ENCODE data around the gene RBP3.

RBP3 gene

DNA sequence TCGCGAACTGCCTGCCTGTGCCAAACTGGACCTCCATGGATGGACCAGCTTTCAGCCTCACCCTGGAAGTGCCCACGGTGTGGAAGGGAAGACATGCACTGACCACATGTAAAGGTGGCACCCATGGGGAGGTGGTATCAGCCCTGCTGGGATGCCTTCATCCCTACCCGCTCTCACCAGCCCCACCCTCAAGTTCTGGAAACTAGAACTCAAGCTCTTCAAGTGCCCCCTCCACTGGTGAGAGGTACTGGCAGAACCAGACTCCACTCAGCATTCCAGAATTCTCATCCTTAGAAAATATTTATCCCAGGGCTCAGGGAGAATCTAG, 30.0 kb downstream of the RBP3 start:
- Histone ChIP-seq H3K79me2 (ENCODE audit: low read length) (no peaks in the 10 kb centered on the region), H3K27me3 (ENCODE audit: low read depth, low read length) (peaks cover 52% of the 10 kb centered on the region), H3K9me3 (ENCODE audit: insufficient read depth, low read length) (no peaks in the 10 kb centered on the region), H4K20me1 (ENCODE audit: insufficient read depth, low read length) (no peaks in the 10 kb centered on the region), H2AFZ (ENCODE audit: low read depth, low read length) (no peak overlapping the region), H3K36me3 (replicated peaks; ENCODE audit: low read depth, low read length) (no peaks in the 10 kb centered on the region), H3K4me1 (ENCODE audit: low read length) (no peaks in the 10 kb centered on the region), H3K4me3 (ENCODE audit: low read length) (no peak overlapping the region), H3K9ac (ENCODE audit: low read length) (no peak overlapping the region), H3K4me2 (ENCODE audit: low read length) (no peak overlapping the region), H3K27ac (ENCODE audit: low read length) (no peak overlapping the region)
- no peak for TF ChIP-seq EZH2phosphoT487 (IDR thresholded peaks at IDR 0.05; ENCODE audit: low read depth)
- TF ChIP-seq, protein P1, sequence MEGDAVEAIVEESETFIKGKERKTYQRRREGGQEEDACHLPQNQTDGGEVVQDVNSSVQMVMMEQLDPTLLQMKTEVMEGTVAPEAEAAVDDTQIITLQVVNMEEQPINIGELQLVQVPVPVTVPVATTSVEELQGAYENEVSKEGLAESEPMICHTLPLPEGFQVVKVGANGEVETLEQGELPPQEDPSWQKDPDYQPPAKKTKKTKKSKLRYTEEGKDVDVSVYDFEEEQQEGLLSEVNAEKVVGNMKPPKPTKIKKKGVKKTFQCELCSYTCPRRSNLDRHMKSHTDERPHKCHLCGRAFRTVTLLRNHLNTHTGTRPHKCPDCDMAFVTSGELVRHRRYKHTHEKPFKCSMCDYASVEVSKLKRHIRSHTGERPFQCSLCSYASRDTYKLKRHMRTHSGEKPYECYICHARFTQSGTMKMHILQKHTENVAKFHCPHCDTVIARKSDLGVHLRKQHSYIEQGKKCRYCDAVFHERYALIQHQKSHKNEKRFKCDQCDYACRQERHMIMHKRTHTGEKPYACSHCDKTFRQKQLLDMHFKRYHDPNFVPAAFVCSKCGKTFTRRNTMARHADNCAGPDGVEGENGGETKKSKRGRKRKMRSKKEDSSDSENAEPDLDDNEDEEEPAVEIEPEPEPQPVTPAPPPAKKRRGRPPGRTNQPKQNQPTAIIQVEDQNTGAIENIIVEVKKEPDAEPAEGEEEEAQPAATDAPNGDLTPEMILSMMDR (IDR thresholded peaks at IDR 0.05; ENCODE audit: low read depth, low read length) = no peak

DNA sequence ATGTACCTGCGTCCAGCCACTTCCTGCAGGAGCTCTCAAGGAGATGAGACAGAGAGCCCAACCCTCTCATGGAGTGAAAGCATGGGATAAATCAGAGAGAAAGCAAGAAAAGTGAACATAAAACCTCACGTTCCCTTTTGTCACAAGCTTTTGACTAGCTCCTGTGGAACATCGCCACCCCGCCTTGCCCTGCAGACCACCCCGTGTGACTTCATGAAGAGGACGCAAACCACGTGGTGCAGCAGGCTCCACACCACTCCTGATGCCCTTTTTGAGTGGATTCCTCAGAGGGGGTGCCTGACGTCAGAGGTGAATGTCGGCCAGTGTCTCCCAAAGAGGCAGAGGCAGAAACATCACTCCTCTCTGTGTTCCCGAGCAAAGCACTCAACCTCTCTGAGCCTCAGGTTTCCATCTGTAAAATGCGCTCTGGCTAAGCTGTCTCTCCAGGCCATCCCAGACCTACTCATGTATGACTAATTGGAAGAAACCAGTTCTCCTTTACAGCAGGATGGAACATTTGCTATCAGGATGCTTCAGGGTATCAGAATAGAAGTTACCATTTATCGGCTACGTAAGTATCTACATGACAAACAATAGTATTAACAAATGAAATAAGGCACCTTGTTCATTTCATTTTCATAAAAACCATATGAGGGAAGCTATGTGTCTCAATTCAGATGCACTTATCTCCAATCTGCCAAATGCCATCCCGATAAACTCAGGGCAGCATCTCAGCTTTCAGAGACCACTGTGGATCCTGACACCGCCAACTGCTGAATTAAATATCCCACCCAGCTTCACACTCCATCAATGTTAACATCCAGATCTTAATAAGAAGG, 30.7 kb downstream of the RBP3 start:
- H2AFZ ChIP-seq (ENCODE audit: low read depth, low read length) = no peak overlapping the region
- H3K27me3 ChIP-seq (ENCODE audit: low read depth, low read length) = peaks cover 55% of the 10 kb centered on the region
- no peaks in the 10 kb centered on the region for H3K36me3 ChIP-seq (replicated peaks; ENCODE audit: low read depth, low read length)
- no peaks in the 10 kb centered on the region for H4K20me1 ChIP-seq (ENCODE audit: insufficient read depth, low read length)
- no peaks in the 10 kb centered on the region for H3K79me2 ChIP-seq (ENCODE audit: low read length)
- no peak overlapping the region for H3K4me2 ChIP-seq (ENCODE audit: low read length)
- H3K4me3 ChIP-seq (ENCODE audit: low read length) = no peak overlapping the region
- 0 out of 2 replicates have a peak, but pooled peaks cover 2% of the 10 kb centered on the region for H3K4me1 ChIP-seq (ENCODE audit: low read length)
- TF ChIP-seq, protein P1 (IDR thresholded peaks at IDR 0.05; ENCODE audit: low read depth, low read length) = no peak
- TF ChIP-seq EZH2phosphoT487 (IDR thresholded peaks at IDR 0.05; ENCODE audit: low read depth) = no peak
- H3K9ac ChIP-seq (ENCODE audit: low read length) = no peak overlapping the region
- no peak overlapping the region for H3K27ac ChIP-seq (ENCODE audit: low read length)
- H3K9me3 ChIP-seq (ENCODE audit: insufficient read depth, low read length) = no peaks in the 10 kb centered on the region

DNA sequence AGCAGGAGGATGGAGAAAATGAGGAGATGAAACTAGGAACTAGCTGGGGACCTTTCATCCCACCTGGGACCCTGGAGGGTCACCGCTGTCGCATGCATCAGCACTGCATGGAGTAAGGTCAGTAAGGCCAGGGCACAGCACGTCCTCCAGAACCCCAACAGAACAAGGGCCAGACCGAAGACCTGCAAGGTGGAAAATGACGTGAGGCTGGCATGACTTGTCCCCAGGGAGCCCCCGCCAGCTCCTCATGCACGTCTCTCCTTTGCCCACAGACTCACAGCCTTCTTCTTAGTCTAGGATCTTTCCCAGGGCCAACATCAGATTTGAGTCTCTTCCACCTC, 31.3 kb downstream of the RBP3 start:
- H3K9ac ChIP-seq (ENCODE audit: low read length) = no peak overlapping the region
- no peak overlapping the region for H3K4me3 ChIP-seq (ENCODE audit: low read length)
- H2AFZ ChIP-seq (ENCODE audit: low read depth, low read length) = no peak overlapping the region
- H3K36me3 ChIP-seq (replicated peaks; ENCODE audit: low read depth, low read length) = no peaks in the 10 kb centered on the region
- H3K4me2 ChIP-seq (ENCODE audit: low read length) = no peak overlapping the region
- H3K27me3 ChIP-seq (ENCODE audit: low read depth, low read length) = peaks cover 54% of the 10 kb centered on the region
- no peaks in the 10 kb centered on the region for H3K9me3 ChIP-seq (ENCODE audit: insufficient read depth, low read length)
- TF ChIP-seq, protein P1 (IDR thresholded peaks at IDR 0.05; ENCODE audit: low read depth, low read length) = no peak
- no peak for TF ChIP-seq EZH2phosphoT487 (IDR thresholded peaks at IDR 0.05; ENCODE audit: low read depth)
- no peaks in the 10 kb centered on the region for H4K20me1 ChIP-seq (ENCODE audit: insufficient read depth, low read length)
- H3K79me2 ChIP-seq (ENCODE audit: low read length) = no peaks in the 10 kb centered on the region
- 0 out of 2 replicates have a peak, but pooled peaks cover 3% of the 10 kb centered on the region for H3K4me1 ChIP-seq (ENCODE audit: low read length)
- H3K27ac ChIP-seq (ENCODE audit: low read length) = no peak overlapping the region

DNA sequence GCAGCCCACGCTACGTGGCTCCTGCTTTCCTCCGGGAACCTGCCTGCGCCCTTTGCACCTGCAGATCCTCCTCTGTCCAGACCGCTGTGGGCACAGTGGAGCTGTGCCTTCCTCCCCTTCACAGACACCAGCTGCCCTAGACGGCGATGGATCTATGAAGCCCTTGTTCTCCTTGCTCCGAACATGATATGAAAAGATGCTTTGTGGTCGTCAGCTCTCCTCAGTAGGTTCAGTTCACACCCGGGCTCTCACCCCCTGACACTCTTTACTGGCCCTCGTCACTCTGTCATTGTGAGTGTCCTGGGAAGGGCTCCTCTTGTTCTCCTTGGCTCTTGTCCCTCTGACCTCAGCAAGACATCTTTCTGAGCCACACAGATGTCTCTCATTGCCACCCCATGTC, 31.7 kb downstream of the RBP3 start:
- peaks cover 54% of the 10 kb centered on the region for H3K27me3 ChIP-seq (ENCODE audit: low read depth, low read length)

More for the DNA sequence above, 31.7 kb downstream of the RBP3 start:
- no peak overlapping the region for H3K9ac ChIP-seq (ENCODE audit: low read length)
- no peak overlapping the region for H2AFZ ChIP-seq (ENCODE audit: low read depth, low read length)
- H4K20me1 ChIP-seq (ENCODE audit: insufficient read depth, low read length) = no peaks in the 10 kb centered on the region
- H3K36me3 ChIP-seq (replicated peaks; ENCODE audit: low read depth, low read length) = no peaks in the 10 kb centered on the region
- no peak overlapping the region for H3K27ac ChIP-seq (ENCODE audit: low read length)
- H3K4me1 ChIP-seq (ENCODE audit: low read length) = peaks cover 4% of the 10 kb centered on the region; the same call in 1 of the 2 replicates
- H3K4me2 ChIP-seq (ENCODE audit: low read length) = no peak overlapping the region
- H3K79me2 ChIP-seq (ENCODE audit: low read length) = no peaks in the 10 kb centered on the region
- no peaks in the 10 kb centered on the region for H3K9me3 ChIP-seq (ENCODE audit: insufficient read depth, low read length)
- TF ChIP-seq EZH2phosphoT487 (IDR thresholded peaks at IDR 0.05; ENCODE audit: low read depth) = no peak
- TF ChIP-seq, protein P1 (IDR thresholded peaks at IDR 0.05; ENCODE audit: low read depth, low read length) = no peak
- no peak overlapping the region for H3K4me3 ChIP-seq (ENCODE audit: low read length)
